A172 (cell line): ENCODE results near the gene PATJ. TPM values are rescaled to one million over a fixed set of nuclear protein-coding genes. Genes with fewer than 3 reads are reported as not detected.
A peak's percentile ranks its signal among the peaks of the same experiment; 100 is the strongest.
"Not testable (repeated sequence)": the region's sequence is repeated elsewhere in the genome, so short reads cannot be mapped to it uniquely, and the experiment has no call there.

Experiments
- DNase-seq: peaks from one replicate; pipeline ENCODE4 v3.0.0-alpha.2; 2015; ENCODE audit warnings: low spot score
- total RNA-seq: library from RNA; depleted of rRNA; stranded (reverse); fragments of >200 nt; shearing (Covaris generic); gene quantifications from 2 replicates; pipeline ENCODE4 v1.2.3, GENCODE V29; 2014

The PATJ gene
- total RNA-seq, 1 experiment from 2014 or later: 11.8 TPM

- no peak for DNase-seq
These were observed 349.8 kb downstream of the PATJ start for GRCh38 chr1:62092110-62092509.

GRCh38 chr1:62093261-62093660 is 351.0 kb downstream of the PATJ start:
- no peak for DNase-seq

GRCh38 chr1:62097464-62097863 is 355.2 kb downstream of the PATJ start:
- DNase-seq: no peak

GRCh38 chr1:62100442-62100841 is 358.2 kb downstream of the PATJ start:
- DNase-seq: no peak

- DNase-seq: no peak
These were observed 361.6 kb downstream of the PATJ start for GRCh38 chr1:62103846-62104245.

GRCh38 chr1:62107923-62108322 is 365.6 kb downstream of the PATJ start:
- no peak for DNase-seq

GRCh38 chr1:62109124-62109523 is 366.8 kb downstream of the PATJ start:
- no peak for DNase-seq

GRCh38 chr1:62110198-62110817 is 368.0 kb downstream of the PATJ start:
- DNase-seq: no peak

GRCh38 chr1:62111084-62111483 is 368.8 kb downstream of the PATJ start:
- no peak for DNase-seq

GRCh38 chr1:62113507-62113906 is 371.2 kb downstream of the PATJ start:
- DNase-seq: no peak

- DNase-seq: no peak
These were observed 374.9 kb downstream of the PATJ start for GRCh38 chr1:62117018-62117750.

- DNase-seq: no peak
These were observed 384.5 kb downstream of the PATJ start for GRCh38 chr1:62126579-62127290.

- DNase-seq: no peak
These were observed 386.5 kb downstream of the PATJ start for GRCh38 chr1:62128745-62129144.

- DNase-seq: peak; percentile 56
These were observed 388.9 kb downstream of the PATJ start for GRCh38 chr1:62131093-62131725.

GRCh38 chr1:62138029-62138428 is 395.7 kb downstream of the PATJ start:
- DNase-seq: no peak

GRCh38 chr1:62139410-62139809 is 397.1 kb downstream of the PATJ start:
- DNase-seq: no peak

GRCh38 chr1:62140666-62141065 is 398.4 kb downstream of the PATJ start:
- no peak for DNase-seq

GRCh38 chr1:62142496-62142895 is 400.2 kb downstream of the PATJ start:
- DNase-seq: peak; percentile 14

- DNase-seq: peak; percentile 46
These were observed 402.1 kb downstream of the PATJ start for GRCh38 chr1:62144238-62144831.

GRCh38 chr1:62159940-62160348 is 417.7 kb downstream of the PATJ start:
- no peak for DNase-seq

- no peak for DNase-seq
These were observed 419.4 kb downstream of the PATJ start for GRCh38 chr1:62161711-62162110.

GRCh38 chr1:62170380-62170779 is 428.1 kb downstream of the PATJ start:
- DNase-seq: not testable (repeated sequence)
